GM19468 (cell line): ENCODE results near the gene ARIH1.
"Not testable (repeated sequence)": the region's sequence is repeated elsewhere in the genome, so short reads cannot be mapped to it uniquely, and the experiment has no call there.

Experiments
- ATAC-seq: cut with Tn5 transposase; IDR thresholded peaks from one replicate; pipeline ENCODE4 v1.9.1; 2021; ENCODE audit warnings: mild to moderate bottlenecking, moderate library complexity, moderate number of reproducible peaks; ENCODE audit not compliant: unreplicated experiment; ENCODE audit errors: extremely low read depth

Gene ARIH1

DNA sequence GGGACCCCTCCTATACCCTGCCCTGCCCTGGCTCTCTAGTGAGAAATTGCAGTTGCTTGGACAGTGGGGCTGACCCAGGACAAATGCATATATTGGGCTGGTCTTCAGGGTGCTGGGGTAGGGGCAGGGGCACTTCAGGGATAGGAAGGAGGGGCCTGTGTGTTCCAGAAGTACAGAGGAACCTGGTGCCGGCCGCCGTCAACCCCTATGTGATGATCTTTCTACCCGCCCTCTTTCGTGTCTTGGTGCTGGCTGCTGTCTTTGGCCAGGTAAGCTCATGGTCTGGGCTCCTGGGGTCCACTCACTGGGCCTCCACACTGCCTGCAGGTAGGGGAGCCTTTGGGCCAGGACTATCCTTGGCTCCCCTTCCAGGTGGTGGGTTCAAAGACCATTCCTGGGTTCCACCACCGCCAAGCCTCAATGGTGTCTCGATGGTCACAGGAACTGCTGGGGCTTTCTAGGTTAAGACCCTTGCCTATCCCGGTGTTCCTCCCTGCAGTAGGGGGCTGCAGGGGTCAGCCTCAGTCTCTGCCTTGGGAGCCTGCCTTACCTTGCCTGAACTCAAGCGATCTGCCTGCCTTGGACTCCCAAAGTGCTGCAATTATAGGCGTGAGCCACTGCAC lies 174.6 kb downstream of the ARIH1 start:
- not testable (repeated sequence) for ATAC-seq
